ENCODE measurements around the gene ASXL3.

The ASXL3 gene

DNA sequence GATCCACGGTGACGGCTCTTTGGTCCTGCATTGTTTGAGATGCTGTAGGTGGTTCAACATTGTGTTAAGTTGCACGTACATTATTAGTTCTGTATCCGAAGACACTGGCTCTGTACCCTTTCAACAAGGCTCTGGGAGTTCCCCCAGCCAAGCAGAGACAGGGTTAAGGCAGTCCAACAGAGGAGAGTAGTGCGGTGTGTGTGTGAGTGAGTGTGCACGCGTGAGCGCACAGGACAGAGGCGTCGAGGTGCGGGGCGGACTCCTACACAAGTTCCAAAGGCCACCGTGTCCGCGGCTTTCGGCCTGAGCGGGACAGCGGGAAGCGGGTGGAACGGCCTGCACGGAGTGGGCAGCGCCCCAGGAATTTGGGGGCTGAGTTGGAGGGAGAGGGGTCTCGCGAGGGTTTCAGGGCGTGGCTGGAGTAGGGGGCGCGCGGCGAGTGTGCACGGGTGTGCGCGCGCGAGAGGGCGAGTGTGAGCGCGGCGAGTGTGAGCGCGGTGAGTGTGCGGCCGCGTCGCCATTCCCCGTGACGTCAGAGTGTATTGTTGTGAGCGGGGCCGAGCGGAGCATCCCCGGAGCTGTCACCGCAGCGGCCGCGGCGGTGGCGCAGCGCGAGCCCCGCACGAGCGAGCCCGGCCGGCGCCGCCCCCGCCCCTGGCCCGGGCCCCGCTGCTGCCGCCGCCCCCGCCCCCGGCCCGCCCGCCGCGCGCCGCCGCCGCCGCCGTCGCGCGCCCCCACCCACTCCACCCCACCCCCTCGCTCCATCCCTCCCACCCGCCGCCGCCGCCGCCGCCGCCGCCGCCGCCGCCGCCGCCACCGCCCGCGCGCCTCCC is at the start of gene ASXL3:
Gene ASXL3 (plus strand): TSS at position 535 of the 833 bp plus-strand sequence. CDS start 413 bp downstream, outside the sequence.
- no peak for DNase-seq (ENCODE audit: low read depth, low spot score)
- no peak within 1 kb of the TSS for H3K27ac ChIP-seq

DNA sequence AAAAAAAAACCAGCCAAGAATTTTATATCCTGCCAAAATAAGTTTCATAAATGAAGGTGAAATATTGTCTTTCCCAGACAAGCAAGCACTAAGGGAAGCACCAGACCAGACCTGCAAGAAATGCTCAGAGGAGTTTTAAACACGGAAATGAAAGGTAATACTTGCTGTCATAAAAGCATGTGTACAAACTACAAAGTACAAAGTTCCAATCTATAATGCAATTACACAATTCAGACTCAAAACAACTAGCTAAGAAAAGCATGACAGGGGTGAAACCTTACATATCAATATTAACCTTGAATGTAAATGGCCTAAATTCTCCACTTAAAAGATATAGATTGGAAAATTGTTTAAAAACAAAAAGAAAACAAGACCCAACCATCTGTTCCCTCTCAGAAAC is 45.0 kb upstream of the ASXL3 start:
- H3K27ac ChIP-seq = no peak overlapping the region
- no peak for DNase-seq (ENCODE audit: low read depth, low spot score)

DNA sequence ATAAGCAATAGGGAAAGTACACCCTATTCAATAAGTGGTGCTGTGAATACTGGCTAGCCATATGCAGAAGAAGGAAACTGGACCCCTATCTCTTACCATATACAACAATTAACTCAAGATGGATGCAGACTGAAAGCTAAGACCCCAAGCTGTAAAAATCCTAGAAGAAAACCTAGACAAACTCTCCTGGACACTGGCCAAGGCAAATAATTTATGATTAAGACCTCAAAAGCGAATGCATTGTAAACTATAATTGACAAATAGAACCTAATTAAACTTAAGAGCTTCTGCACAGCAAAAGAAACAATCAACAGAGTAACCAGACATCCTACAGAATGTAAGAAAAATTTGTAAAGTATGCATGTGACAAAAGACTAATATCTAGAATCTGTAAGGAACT is 41.1 kb upstream of the ASXL3 start:
- no peak overlapping the region for H3K27ac ChIP-seq
- DNase-seq (ENCODE audit: low read depth, low spot score) = no peak

DNA sequence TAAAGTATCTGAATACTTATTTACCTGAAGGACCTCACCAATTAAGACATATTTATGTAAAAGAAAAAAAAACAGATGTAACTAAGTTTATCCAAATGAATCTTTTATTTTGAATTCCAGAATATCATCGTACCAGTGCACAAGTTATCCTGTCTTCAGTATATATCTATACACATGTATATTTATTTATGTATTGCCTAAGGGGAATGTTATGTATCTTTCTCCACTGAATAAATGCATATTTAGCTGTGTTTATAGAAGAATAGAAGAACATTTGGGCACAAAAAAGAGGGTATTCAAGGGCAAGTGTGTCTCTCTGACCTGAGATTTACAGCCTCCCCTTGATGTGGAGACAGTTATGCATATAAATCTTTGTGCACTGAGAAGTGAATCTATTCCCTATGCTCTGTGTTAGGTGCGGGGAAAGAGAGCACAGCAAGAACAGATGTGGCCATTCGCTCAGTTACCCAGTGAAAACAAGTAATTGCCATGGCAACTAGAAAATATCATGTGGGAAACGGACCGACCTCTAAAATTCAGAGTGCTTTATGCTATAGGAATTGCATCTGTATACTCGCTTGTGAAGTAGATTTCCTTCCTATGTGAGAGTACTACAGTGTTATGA is 39.5 kb upstream of the ASXL3 start:
- no peak for DNase-seq (ENCODE audit: low read depth, low spot score)
- no peak overlapping the region for H3K27ac ChIP-seq

DNA sequence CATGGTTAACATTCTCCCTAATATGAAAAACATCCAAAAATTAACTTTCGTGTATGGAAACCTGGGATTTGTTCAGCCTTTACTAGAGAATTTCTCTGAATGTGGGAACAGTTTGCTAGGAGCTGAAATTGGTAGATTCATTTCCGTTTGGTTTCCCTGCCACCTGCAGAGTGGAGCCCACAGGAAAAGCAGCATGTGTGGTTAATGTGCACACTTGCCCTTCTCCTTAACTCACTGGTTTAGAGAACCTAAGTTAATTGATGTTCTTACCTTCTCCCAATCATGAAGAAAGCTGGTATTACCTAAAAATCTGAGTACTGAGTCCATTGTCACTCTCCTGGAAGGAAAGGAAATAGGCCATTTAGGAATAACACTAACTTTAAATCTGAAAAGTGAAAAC is 37.6 kb upstream of the ASXL3 start:
- DNase-seq (ENCODE audit: low read depth, low spot score) = no peak
- H3K27ac ChIP-seq = no peak overlapping the region

DNA sequence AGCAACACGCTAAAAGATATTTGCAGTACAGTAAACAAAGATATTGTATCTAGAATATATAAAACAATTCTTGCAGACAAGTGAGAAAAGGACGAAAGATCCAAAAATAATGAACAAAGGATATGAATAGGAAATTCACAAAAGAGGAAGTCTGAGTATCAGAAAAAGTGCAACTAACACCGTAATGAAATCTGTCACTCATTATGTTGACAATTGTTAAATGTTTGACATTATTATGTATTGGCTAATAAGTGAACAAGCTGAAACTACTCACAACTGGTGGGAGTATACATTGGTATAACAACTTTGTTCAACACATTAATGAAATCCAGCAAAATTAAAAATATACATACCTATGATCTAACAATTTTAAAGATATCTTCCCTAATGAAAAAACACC is 36.7 kb upstream of the ASXL3 start:
- DNase-seq (ENCODE audit: low read depth, low spot score) = no peak
- H3K27ac ChIP-seq = no peak overlapping the region

DNA sequence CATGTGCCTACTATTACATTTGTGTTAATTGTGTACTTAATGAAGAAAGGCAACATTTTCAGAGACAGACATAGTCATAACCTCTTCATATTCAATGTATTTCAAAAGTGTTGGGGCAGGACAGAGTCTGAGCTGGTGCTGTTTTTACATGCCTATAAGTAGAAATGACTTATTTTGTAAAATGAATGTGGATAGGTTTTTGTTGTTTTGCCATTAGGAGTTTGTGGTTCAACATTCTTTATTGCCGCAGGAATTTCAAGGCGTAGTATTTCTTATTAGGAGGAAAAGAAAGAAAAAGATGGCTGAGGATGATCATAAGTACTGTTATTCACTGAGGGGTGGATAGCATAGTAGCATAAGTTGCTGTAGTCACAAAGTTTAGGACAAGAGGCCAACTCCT is 21.2 kb upstream of the ASXL3 start:
- DNase-seq (ENCODE audit: low read depth, low spot score) = no peak
- no peak overlapping the region for H3K27ac ChIP-seq

DNA sequence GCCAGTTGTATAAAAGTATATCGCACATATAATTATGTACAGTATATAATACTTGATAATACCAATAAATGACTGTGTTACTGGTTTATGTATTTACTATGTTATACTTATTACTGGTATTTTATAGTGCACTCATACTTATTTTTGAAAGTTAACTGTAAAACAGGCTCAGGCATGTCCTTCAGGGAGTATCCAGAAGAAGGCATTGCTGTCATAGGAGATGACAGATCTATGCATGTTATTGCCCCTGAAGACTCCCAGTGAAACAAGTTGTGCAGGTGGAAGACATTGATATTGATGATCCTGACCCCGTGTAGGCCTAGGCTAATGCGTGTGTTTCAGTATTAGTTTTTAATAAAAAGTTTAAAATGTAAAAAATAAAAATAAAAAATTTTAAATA is 20.3 kb upstream of the ASXL3 start:
- DNase-seq (ENCODE audit: low read depth, low spot score) = peak; percentile 5

DNA sequence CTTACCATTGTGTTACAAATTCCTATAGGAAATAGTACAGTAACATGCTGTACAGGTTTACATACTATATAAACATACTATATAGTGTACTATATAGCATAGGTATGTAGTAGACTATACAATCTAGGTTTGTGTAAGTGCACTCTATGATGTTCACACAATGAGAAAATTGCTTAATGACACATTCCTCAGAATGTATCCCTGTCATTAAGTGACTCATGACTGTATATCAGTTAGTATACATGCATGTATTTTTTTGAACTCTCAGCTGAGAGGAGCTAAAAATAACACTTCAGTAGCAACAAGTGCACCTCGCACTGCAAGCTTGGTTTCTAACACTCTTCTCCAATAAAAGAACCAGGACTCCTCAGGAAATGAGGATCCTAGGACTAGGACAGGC is 19.5 kb upstream of the ASXL3 start:
- DNase-seq (ENCODE audit: low read depth, low spot score) = no peak
- H3K27ac ChIP-seq = peak overlapping the region; percentile 43

More for the DNA sequence above, 20.3 kb upstream of the ASXL3 start:
- H3K27ac ChIP-seq = no peak overlapping the region

DNA sequence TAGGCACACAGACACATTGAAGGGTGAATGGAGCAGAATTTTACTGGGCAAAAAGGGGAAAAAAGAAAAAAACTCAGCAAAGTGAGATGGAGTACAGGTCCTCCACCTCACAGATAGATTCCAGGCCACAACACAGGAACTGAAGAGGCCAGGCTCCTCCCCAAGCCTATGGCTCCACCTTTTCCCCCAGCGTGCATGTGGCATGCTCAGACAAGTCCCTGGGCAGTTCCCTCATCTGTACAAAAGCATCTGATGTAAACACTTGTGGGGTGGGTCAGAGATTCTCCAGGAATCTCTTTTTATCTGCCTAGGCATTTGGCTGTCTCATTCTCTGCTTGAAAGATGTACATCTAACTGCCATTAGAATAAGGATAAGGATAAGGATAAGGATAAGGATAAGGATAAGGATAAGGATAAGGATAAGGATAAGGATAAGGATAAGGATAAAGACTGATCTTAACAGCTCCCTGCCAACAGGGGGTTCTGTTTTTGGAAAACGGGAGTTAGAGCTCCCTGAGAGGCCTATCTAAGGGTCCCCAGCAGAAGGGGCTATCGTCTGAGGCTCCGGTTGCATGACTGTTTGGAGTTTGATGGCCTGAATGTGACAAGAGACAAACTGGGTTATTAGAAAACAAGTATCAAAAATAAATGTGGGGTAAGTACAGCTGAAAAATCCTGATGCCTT is 17.2 kb upstream of the ASXL3 start:
- H3K27ac ChIP-seq = no peak overlapping the region
- DNase-seq (ENCODE audit: low read depth, low spot score) = peak; percentile 37

DNA sequence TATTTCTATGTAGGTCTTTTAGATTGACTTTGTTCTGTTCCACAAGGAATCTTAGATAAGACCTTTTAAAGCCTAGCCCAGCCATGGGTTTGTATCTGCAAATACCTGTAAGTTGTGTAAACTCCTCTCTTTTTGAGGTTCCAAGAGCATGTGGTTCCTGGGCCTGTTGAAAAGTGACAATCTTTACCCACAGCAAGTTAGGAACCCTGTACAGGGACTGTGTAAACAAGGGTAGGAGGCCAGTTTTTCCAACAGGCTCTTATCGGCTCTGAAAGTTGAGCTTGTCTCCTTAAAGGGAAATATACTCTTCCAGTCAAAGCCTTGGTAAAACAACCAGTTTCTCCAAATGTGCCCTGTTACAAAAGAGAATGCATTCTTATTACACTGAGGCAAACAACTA is 15.3 kb upstream of the ASXL3 start:
- no peak overlapping the region for H3K27ac ChIP-seq
- no peak for DNase-seq (ENCODE audit: low read depth, low spot score)

DNA sequence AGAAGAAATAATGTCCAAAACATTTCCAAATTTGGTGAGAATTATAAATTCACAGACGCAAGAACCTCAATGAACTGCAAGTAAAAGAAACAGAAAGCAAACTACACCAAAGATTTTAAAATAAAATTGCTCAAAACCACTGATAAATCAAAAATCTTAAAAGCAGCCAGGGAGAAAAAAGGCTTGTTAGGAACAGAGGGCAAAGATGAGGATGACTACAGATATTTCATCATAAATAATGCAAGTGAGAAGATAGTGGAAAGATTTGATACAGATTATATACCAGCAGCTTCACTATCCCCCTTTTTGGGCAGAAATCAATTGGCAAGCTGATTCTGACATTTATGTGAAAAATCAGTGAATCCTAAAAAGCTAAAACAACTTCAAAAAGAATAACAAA is 10.3 kb upstream of the ASXL3 start:
- DNase-seq (ENCODE audit: low read depth, low spot score) = no peak
- H3K27ac ChIP-seq = no peak overlapping the region

DNA sequence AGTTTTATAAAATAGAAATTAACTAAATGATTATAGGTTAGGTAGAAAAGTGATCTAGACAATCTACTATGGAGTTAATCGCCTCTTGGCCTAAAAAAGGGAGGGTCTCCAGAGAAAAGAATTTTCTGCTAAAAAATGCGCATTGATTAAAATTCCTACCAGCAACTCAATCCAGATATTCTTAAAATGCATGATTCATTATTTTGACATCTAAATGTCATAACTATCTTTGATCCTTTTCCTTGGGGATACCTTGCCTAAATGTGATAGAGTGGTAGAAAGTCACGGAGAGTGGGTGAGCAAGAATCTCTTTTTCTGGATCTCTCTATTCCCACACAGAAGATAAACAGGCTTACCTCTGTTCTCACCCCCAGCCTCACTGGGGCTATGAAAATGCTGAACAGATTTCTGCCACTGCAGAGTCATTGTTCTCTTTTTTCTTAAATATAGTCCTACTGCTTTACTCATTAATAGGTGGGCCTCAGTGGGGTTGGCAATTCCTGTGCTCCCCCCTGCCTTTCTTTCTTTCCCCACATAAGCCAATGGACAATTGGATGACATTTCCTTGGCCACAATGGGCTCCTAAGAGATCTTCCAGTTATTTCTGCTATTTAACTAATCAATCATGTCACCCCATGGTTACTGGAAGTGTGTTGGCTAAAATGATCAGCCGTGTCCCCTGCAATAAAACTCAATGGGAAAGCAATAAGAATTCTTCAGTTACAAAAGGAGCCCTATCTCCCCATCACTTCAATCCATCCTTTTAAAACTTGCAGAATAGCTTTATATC is 5.8 kb upstream of the ASXL3 start:
- H3K27ac ChIP-seq = no peak overlapping the region
- no peak for DNase-seq (ENCODE audit: low read depth, low spot score)

DNA sequence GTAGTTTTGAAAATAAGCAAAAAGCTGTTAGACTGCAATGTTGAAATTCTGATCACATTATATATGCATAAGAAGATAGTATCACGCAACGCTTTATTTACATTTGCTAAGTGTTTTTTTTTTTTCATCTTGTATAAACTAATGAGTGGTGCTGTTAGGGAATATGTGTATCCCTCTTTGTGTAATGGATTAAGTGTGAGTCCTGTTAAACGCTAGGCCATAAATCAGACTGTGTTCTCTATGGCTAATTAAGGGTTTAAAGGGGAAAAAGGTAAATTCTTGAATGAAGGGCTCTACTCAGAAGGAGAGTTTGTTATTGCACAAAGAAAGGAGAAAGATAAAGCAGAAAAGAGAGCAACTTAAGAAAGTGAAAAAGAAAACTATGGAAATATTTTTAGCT is 4.8 kb upstream of the ASXL3 start:
- DNase-seq (ENCODE audit: low read depth, low spot score) = no peak
- H3K27ac ChIP-seq = no peak overlapping the region

DNA sequence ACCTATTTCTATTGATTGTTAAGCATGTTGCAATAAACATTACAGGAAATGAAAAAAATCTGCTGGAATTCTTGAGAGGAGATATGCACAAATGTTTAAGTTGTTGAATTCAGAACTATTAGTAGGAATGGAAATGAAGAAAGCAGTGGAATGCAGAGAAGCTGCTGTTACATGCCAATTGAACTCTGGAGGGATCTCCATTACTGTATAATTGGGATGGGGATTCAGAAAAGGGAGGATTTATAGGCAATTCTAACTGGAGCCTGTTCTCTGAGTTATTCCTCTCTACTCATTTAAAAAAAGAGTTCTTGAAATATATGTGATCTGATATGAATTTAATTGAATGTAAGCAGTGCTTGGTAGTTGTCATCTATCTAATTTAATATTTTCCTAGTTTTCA is 2.6 kb upstream of the ASXL3 start:
- DNase-seq (ENCODE audit: low read depth, low spot score) = no peak
- H3K27ac ChIP-seq = no peak overlapping the region

DNA sequence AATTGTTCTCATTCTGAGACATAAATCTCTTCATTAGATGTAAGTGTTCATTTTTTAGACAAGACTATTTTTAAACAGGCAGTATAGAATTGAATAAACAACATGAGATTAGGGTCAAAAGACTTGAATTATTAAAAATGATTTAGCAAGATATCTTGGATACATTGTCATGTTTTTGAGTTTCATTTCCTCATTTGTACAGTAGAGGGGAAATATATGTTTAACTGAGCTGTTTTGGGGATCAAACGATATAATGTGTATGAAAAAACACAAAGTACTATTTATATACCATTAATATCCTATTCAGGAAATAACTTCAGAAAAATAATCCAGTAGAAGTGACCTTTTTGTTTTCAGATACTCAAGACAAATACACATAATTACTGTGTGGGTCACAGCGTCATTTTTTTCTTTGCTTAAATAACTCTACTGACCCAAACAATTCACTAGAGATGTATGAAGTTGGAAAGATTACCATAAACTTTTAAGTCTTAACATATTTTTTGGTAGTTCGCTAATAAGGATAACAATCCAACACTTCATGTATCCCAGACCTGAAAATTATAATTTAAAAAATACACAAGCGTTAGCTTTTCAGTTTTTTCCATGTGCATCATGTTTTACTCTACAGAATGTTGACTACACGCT is 896 bp upstream of the ASXL3 start:
- no peak overlapping the region for H3K27ac ChIP-seq
- no peak for DNase-seq (ENCODE audit: low read depth, low spot score)

DNA sequence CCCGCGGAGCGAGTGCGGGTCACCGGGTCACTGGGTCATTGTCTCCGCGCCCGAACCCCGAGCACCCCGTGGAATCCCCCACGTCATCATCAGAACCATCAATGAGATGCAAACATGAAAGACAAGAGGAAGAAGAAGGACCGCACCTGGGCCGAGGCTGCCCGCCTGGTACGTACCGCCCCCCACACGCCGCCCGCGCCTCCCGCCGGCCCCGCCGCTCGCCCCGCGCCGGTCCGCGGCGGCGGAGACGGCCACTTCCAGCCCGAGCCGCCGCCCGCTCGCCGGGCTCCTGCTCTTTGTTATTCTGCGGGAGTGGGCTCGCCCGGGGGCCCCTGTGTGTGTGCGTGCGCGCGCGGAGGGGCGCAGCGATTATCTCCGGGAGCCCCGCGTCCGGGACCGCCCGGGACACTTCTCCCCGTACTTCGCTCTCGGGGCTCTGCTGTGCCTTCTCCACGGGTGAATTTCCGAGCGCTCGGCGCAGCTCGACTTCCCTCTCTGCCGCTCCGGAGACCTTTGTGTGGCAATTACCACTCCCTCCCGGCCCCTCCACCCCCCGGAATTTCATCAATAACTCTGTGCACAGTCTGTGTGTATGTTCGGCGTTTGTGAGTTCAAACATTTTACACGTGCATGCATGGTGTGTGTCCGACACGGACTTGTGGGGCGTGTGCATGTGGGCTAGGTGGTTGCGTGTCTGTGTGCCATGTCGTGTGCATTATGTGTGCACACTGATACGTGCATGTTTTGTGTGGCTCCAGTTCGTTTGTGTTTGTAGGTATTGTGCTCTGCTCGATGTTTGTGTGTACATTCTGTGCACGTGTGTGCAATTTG is 714 bp downstream of the ASXL3 start:
- no peak for DNase-seq (ENCODE audit: low read depth, low spot score)
- H3K27ac ChIP-seq = no peak overlapping the region

DNA sequence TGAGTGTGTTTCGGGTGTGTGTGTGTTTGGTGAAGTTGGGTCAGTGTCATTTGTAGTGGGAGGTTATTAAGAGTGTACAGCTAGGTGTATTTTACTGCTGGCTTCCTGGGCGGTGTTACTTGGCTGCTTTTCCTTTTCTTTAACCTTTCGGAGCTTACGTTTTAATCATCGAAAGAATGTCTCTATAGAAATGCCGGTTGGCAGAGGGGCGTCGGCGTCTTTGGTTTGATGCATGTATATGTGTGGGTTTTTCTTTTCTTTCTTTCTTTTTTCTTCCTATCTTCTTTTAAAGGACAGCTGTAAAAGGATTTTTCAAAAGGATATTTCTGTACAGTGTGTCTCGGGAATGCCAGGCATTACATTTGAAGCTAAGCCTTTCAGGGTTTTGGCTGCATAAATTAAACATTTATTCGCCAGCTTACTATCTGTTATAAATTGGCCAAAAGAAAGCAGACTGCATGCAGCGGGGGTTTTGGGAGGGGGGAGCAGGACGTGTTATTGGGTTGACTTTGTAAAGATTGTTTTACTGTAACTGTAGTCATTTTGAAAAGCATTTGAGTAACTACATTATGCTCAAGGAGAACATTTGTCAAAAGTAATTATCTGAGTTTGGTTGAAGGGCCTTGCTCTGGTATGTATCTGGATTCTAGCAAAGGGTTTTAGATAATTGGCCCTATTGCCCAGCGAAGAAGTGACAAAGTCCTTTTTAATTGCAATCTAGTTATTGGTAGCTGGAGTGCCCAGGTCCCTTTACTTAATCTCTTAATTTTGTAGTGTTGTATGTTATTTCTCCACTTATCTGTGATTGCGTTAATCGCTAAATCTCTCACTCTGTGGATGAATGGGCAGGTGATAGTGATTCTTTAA is 1.6 kb downstream of the ASXL3 start:
- H3K27ac ChIP-seq = no peak overlapping the region
- no peak for DNase-seq (ENCODE audit: low read depth, low spot score)

All from epithelial cell of prostate (primary cell).